Fibroblast of lung (primary cell): ENCODE data around the gene FYB2.

Experiments used
- CTCF ChIP-seq, 2 donors: IDR thresholded peaks in 1 of 2; conservative IDR thresholded peaks in 1 of 2; 1 replicate in 1 of 2; 2 replicates in 1 of 2; pipeline ENCODE4 v1.5.1; 2011 to 2012; ENCODE audit warnings: low read length in 2 of 2, control low read depth in 1 of 2, inconsistent platforms in 1 of 2, low read depth in 1 of 2, mild to moderate bottlenecking in 1 of 2
- EZH2 ChIP-seq: IDR thresholded peaks from 2 replicates; pipeline ENCODE4 v1.5.1; 2012; ENCODE audit warnings: low read length, control low read depth, mild to moderate bottlenecking; ENCODE audit errors: missing control alignments

DNA sequence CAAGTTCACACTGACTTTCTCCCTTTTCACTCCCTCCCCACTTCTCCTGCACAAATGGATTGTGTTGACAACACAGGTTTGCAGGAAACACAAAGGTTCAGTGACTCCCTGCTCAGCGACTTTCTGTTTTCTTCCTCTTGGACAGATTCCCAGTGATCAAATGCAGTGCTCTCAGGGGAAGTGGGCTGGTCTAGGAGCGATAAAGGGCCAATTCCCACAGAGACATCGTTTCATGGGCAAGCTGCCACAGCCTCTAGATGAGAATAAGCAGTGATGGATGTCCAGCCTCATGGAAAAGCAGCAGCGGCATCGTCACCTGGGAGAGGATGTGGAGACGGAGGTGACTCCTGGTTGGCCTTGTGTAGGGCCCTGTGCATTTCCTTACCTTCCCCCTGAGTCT, 30.6 kb downstream of the FYB2 start:
- no peak for TF ChIP-seq EZH2
- no peak for TF ChIP-seq CTCF (conservative IDR thresholded peaks at IDR 0.05 in 1 of 2, IDR thresholded peaks at IDR 0.05 in 1 of 2; ENCODE audit: low read depth in 1 of 2, low read length in 2 of 2)
